ENCODE results near the gene KRT20.

- TF ChIP-seq POLR2A (IDR thresholded peaks at IDR 0.05; ENCODE audit: low read length) (no peak), GATA1 (IDR thresholded peaks at IDR 0.05; ENCODE audit: low read depth, low read length) (no peak)
These were observed 45.8 kb downstream of the KRT20 start for GRCh38 chr17:40839194-40839593.

All from erythroblast (primary cell).